Neural crest cell (in vitro differentiated cells): ENCODE data around the gene PPAT. TPM values are rescaled to one million over a fixed set of nuclear protein-coding genes. Genes with fewer than 3 reads are reported as not detected.

Source experiments
- DNase-seq: peaks from one replicate; pipeline ENCODE4 v3.0.0; 2021; ENCODE audit warnings: low read depth, mixed read lengths, low spot score
- H3K27ac Mint-ChIP-seq: one replicate; pipeline ENCODE4 v1.8.0; 2021; ENCODE audit warnings: mild to moderate bottlenecking, mixed read lengths; ENCODE audit not compliant: unreplicated experiment
- H3K27me3 Mint-ChIP-seq: 2 replicates; pipeline ENCODE4 v1.8.0; 2021; ENCODE audit warnings: low read depth, mild to moderate bottlenecking, mixed read lengths
- H3K36me3 Mint-ChIP-seq: 2 replicates; pipeline ENCODE4 v1.8.0; 2021; ENCODE audit warnings: low read depth, mild to moderate bottlenecking, mixed read lengths
- H3K4me1 Mint-ChIP-seq: 2 replicates; pipeline ENCODE4 v1.8.0; 2021; ENCODE audit warnings: mixed read lengths
- H3K4me3 Mint-ChIP-seq: one replicate; pipeline ENCODE4 v1.8.0; 2021; ENCODE audit warnings: mild to moderate bottlenecking, mixed read lengths
- H3K9me3 Mint-ChIP-seq: 2 replicates; pipeline ENCODE4 v1.8.0; 2021; ENCODE audit warnings: mixed read lengths
- total RNA-seq: library from RNA; stranded (reverse); gene quantifications from 2 replicates; pipeline ENCODE4 v1.2.1, GENCODE V29; 2021
- TF ChIP-seq, protein P1 (sequence below): fragments of 200-600 bp; sonication (generic); conservative IDR thresholded peaks from 2 replicates; pipeline ENCODE4 v1.5.0; 2021; ENCODE audit warnings: antibody characterized with exemption, mild to moderate bottlenecking

PPAT gene
- total RNA-seq, 1 donor from 2014 or later, result 52.9 TPM

DNA sequence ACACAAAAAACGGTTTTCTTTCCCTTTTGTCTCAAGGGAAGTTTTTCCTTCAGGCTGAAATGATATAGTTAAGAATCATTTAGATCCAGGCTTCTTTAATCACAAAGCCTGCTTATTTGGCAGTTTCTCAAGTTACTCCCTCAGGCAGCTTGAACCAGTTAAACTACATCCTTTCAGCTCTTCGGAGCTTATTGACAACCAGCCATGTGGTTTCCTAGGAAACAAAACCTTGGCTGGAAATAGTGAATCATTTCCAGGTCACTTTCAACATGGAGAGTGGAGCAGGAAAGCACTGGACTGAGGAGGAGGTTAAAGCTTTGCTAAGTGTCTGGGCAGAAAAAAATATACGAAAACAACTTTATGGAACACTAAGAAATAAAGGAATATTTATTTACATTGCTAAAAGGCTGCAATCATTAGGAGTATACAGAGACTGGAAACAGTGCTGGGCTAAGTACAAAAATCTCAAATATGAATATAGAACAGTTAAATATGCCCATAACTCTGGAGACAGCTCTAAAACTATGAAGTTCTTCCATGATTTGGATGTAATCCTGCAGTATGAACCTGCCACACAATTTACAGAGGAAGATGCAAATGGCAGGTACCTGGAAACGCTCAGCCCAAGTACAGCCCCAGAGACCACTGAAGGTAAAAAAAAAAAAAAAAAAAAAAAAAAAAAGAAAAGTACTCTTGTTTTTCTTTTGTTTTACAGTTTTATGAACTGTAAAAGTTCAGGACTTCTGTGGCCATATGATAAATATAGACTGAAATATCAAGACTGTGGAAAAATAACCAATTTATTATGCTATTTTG, 25.0 kb downstream of the PPAT start:
- TF ChIP-seq, protein P1, sequence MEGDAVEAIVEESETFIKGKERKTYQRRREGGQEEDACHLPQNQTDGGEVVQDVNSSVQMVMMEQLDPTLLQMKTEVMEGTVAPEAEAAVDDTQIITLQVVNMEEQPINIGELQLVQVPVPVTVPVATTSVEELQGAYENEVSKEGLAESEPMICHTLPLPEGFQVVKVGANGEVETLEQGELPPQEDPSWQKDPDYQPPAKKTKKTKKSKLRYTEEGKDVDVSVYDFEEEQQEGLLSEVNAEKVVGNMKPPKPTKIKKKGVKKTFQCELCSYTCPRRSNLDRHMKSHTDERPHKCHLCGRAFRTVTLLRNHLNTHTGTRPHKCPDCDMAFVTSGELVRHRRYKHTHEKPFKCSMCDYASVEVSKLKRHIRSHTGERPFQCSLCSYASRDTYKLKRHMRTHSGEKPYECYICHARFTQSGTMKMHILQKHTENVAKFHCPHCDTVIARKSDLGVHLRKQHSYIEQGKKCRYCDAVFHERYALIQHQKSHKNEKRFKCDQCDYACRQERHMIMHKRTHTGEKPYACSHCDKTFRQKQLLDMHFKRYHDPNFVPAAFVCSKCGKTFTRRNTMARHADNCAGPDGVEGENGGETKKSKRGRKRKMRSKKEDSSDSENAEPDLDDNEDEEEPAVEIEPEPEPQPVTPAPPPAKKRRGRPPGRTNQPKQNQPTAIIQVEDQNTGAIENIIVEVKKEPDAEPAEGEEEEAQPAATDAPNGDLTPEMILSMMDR, result no peak
- peak overlapping the region; percentile 0 for H3K4me3 Mint-ChIP-seq
- peaks cover 5% of the 10 kb centered on the region for H3K36me3 Mint-ChIP-seq
- peak overlapping the region; percentile 17 for H3K27ac Mint-ChIP-seq
- peaks cover 27% of the 10 kb centered on the region for H3K4me1 Mint-ChIP-seq
- no peak for DNase-seq
- H3K27me3 Mint-ChIP-seq, result no peaks in the 10 kb centered on the region
- H3K9me3 Mint-ChIP-seq, result no peaks in the 10 kb centered on the region

DNA sequence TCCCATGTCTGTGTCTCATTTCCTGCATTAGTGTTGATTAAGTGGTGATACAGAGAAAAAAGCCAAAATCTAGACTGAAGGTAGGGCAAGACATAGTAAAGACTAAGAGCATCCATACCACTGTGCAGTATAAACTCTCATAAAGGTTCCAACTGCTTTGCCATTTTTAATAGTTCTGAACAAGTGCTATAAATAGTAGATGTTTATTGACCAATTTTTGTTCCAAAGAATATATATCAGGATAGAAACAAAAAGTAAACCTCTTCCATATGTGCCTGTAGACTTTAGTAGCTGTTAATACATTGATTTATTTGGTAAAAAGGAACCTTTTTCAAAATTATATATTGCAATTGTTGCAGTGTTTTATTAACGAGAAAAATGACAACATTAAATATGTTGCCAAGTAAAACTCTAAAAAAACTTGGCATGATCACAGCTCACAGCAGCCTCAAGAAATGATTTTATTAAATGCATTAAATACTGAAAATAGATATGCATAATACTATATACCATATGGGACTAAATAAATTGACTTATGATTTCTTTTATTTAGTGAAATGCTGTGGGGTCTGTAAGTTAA, 25.8 kb downstream of the PPAT start:
- DNase-seq, result no peak
- H3K4me1 Mint-ChIP-seq, result peaks cover 27% of the 10 kb centered on the region
- TF ChIP-seq, protein P1, result no peak
- peaks cover 5% of the 10 kb centered on the region for H3K36me3 Mint-ChIP-seq
- no peaks in the 10 kb centered on the region for H3K9me3 Mint-ChIP-seq
- no peak overlapping the region for H3K4me3 Mint-ChIP-seq
- H3K27ac Mint-ChIP-seq, result no peak overlapping the region
- H3K27me3 Mint-ChIP-seq, result no peaks in the 10 kb centered on the region

DNA sequence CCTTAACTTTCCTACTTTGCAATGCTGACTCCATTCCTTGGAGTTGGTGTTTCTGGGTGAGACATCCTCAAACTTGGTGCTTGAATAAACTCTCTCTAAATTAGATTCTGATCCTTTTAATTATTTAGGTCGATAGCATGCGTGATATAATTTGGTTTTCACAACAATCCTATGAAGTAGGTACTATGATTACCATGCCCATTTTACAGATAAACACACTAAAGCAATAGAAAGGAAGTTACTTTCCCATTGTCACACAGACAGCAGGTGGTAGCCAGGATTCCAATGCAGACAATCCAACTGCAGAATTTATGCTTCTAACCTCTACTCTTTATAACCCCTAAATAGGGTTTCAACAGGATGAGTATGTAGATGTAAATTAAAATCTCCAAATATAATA, 26.4 kb downstream of the PPAT start:
- Mint-ChIP-seq H3K27me3 (no peaks in the 10 kb centered on the region), H3K27ac (no peak overlapping the region), H3K36me3 (peaks cover 5% of the 10 kb centered on the region), H3K4me1 (peaks cover 27% of the 10 kb centered on the region), H3K9me3 (no peaks in the 10 kb centered on the region), H3K4me3 (no peak overlapping the region)
- DNase-seq, result no peak
- TF ChIP-seq, protein P1, result no peak

DNA sequence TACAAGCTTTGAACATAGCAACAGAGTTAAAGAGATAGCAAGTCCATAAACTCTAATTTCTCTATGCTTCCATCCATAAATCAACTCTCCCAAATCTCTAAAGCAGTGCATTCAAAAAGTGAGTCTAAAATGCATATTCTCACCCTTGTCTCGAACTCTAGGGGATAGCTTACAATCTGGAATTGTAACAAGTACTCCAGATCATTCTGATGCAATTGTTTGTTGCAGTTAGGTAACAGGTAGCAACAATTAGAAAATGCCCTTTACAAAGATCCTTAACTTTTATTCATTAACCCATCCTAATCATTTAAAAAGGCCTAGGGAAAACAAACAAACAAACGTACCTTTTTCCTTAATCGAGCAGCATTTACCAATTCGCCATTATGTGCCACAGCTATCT, 29.3 kb downstream of the PPAT start:
- TF ChIP-seq, protein P1, result no peak
- no peaks in the 10 kb centered on the region for H3K27me3 Mint-ChIP-seq
- DNase-seq, result no peak
- no peak overlapping the region for H3K27ac Mint-ChIP-seq
- H3K36me3 Mint-ChIP-seq, result peaks cover 5% of the 10 kb centered on the region
- H3K9me3 Mint-ChIP-seq, result no peaks in the 10 kb centered on the region
- peaks cover 18% of the 10 kb centered on the region for H3K4me1 Mint-ChIP-seq
- H3K4me3 Mint-ChIP-seq, result no peak overlapping the region

DNA sequence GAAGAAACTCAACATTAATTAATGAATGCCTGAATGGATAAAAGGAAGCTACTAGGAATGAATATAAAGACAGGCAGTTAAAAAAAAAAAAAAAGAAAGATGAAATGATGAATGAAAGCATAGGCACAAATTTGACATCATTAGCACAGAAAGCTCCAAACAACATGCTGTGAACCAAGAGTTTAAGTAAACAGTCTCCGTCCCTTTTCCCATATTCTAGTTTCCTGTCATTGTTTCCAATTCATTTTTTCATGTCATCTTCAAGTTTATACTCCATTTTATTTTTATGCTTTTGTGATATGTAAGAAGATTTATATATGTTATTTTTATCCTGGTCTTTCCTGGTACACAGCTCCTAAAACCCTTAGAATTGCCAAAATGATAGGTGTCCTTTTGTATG, 30.4 kb downstream of the PPAT start:
- peaks cover 5% of the 10 kb centered on the region for H3K36me3 Mint-ChIP-seq
- TF ChIP-seq, protein P1, result no peak
- no peaks in the 10 kb centered on the region for H3K9me3 Mint-ChIP-seq
- H3K4me3 Mint-ChIP-seq, result no peak overlapping the region
- DNase-seq, result no peak
- H3K4me1 Mint-ChIP-seq, result peaks cover 10% of the 10 kb centered on the region
- H3K27ac Mint-ChIP-seq, result no peak overlapping the region
- H3K27me3 Mint-ChIP-seq, result no peaks in the 10 kb centered on the region
